ENCODE data around the gene PRDM16. TPM values are rescaled to one million over a fixed set of nuclear protein-coding genes. Genes with fewer than 3 reads are reported as not detected.

The PRDM16 gene
- total and polyA plus RNA-seq, 4 donors, result 0.05 to 0.67 (median 0.19) TPM

GRCh38 chr1:3364551-3364950, 295.5 kb downstream of the PRDM16 start:
- H3K4me1 ChIP-seq (ENCODE audit: control insufficient read depth in 4 of 4, insufficient read depth in 4 of 4, low read length in 3 of 4), result no peaks in the 10 kb centered on the region
- H3K9ac ChIP-seq (ENCODE audit: low read depth in 1 of 2, low read length in 2 of 2), result no peak overlapping the region
- H3K27ac ChIP-seq (ENCODE audit: low read depth in 1 of 2, low read length in 2 of 2), result no peak overlapping the region
- H3K9me3 ChIP-seq (ENCODE audit: control insufficient read depth in 4 of 4, low read length in 3 of 4), result no peaks in the 10 kb centered on the region
- no peaks in the 10 kb centered on the region for H3K36me3 ChIP-seq (ENCODE audit: control insufficient read depth in 4 of 4, insufficient read depth in 3 of 4, low read depth in 1 of 4, low read length in 3 of 4)
- no peak for DNase-seq (ENCODE audit: low spot score)
- peaks cover 0 to 3% (median 0%) of the 10 kb centered on the region in 4 donors for H3K27me3 ChIP-seq (ENCODE audit: control insufficient read depth in 4 of 4, insufficient read depth in 4 of 4, low read length in 3 of 4)
- WGBS, result 69% methylated on average over 18 of the region's 18 CpGs
- no peak overlapping the region for H3K4me3 ChIP-seq (ENCODE audit: low read depth in 1 of 3, low read length in 3 of 3)
- TF ChIP-seq RAD21 (IDR thresholded peaks at IDR 0.05), result no peak
- no peak for TF ChIP-seq HNF4G (IDR thresholded peaks at IDR 0.05)
- TF ChIP-seq NR2F2 (IDR thresholded peaks at IDR 0.05), result no peak
- no peak for TF ChIP-seq EGR1 (IDR thresholded peaks at IDR 0.05; ENCODE audit: low read depth in 2 of 2)
- TF ChIP-seq JUND (IDR thresholded peaks at IDR 0.05), result no peak
- no peak for TF ChIP-seq REST (IDR thresholded peaks at IDR 0.05)
- no peak for TF ChIP-seq ATF3 (IDR thresholded peaks at IDR 0.05)
- TF ChIP-seq ZBTB33 (IDR thresholded peaks at IDR 0.05), result no peak

GRCh38 chr1:3364983-3365382, 296.0 kb downstream of the PRDM16 start:
- Histone ChIP-seq H3K4me3 (ENCODE audit: low read depth in 1 of 3, low read length in 3 of 3) (no peak overlapping the region), H3K36me3 (ENCODE audit: control insufficient read depth in 4 of 4, insufficient read depth in 3 of 4, low read depth in 1 of 4, low read length in 3 of 4) (no peaks in the 10 kb centered on the region), H3K9ac (ENCODE audit: low read depth in 1 of 2, low read length in 2 of 2) (no peak overlapping the region), H3K27ac (ENCODE audit: low read depth in 1 of 2, low read length in 2 of 2) (no peak overlapping the region), H3K27me3 (ENCODE audit: control insufficient read depth in 4 of 4, insufficient read depth in 4 of 4, low read length in 3 of 4) (peaks cover 0 to 3% (median 0%) of the 10 kb centered on the region in 4 donors), H3K9me3 (ENCODE audit: control insufficient read depth in 4 of 4, low read length in 3 of 4) (no peaks in the 10 kb centered on the region), H3K4me1 (ENCODE audit: control insufficient read depth in 4 of 4, insufficient read depth in 4 of 4, low read length in 3 of 4) (no peaks in the 10 kb centered on the region)
- DNase-seq (ENCODE audit: low spot score), result no peak
- WGBS, result 79% methylated on average over 11 of the region's 11 CpGs
- TF ChIP-seq SP1 (IDR thresholded peaks at IDR 0.05), result no peak
- TF ChIP-seq HNF4A (conservative IDR thresholded peaks at IDR 0.05), result no peak
- TF ChIP-seq FOXA2 (IDR thresholded peaks at IDR 0.05), result no peak
- TF ChIP-seq GABPA (IDR thresholded peaks at IDR 0.05 in 1 of 2, conservative IDR thresholded peaks at IDR 0.05 in 1 of 2), result no peak
- no peak for TF ChIP-seq TAF1 (conservative IDR thresholded peaks at IDR 0.05)
- no peak for TF ChIP-seq JUND (IDR thresholded peaks at IDR 0.05)
- TF ChIP-seq REST (IDR thresholded peaks at IDR 0.05), result no peak
- no peak for TF ChIP-seq HNF4G (IDR thresholded peaks at IDR 0.05)
- no peak for TF ChIP-seq EGR1 (IDR thresholded peaks at IDR 0.05; ENCODE audit: low read depth in 2 of 2)
- TF ChIP-seq YY1 (IDR thresholded peaks at IDR 0.05), result no peak
- no peak for TF ChIP-seq NR2F2 (IDR thresholded peaks at IDR 0.05)
- TF ChIP-seq FOXA1 (IDR thresholded peaks at IDR 0.05), result no peak
- no peak for TF ChIP-seq CTCF (IDR thresholded peaks at IDR 0.05; ENCODE audit: low read depth, low read length, missing input control)
- TF ChIP-seq ZBTB33 (IDR thresholded peaks at IDR 0.05), result no peak
- TF ChIP-seq ATF3 (IDR thresholded peaks at IDR 0.05), result no peak
